HG02938 (cell line): ENCODE results near the gene TRABD2B.

Experiments
- ATAC-seq: cut with Tn5 transposase; IDR thresholded peaks from one replicate; pipeline ENCODE4 v1.9.1; 2021; ENCODE audit warnings: mild to moderate bottlenecking, moderate library complexity; ENCODE audit not compliant: unreplicated experiment

TRABD2B gene

GRCh38 chr1:47742890-47743760 is 254.1 kb downstream of the TRABD2B start:
- no peak for ATAC-seq

- ATAC-seq = no peak
Observed at GRCh38 chr1:47738560-47739182, 258.5 kb downstream of the TRABD2B start.

DNA sequence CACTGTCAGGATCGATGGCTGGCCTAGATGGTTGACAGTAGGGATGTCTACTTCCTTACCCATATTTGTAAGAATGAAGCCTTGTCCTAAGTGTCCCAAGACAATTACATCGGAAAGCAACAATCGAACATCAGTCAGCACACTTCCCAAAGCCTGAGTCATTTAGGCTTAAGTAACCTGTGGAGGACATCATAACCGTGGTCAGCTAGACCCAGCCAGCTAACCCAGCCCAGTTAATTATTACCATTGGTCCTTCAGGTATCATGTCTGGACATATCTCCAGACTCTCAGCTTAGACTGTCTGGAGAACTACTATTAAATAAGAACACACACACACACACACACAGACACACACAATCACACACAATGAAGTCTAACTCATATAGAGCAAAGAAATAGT is 264.7 kb downstream of the TRABD2B start:
- ATAC-seq = no peak

DNA sequence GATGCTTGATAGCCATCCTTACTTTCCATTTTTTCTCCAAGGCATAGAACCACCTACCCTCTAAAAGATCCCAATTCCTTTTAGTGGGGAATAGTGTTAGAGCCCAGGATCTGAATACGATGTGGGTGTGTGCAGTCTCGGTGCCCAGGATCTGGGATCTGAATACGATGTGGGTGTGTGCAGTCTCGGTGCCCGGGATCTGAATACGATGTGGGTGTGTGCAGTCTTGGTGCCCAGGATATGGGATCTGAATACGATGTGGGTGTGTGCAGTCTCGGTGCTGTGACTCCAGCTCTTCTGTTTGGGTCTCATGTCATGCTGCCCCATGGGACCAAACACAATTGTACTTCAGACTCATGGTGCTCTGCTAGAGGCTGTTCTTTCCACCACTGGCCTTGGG is 265.5 kb downstream of the TRABD2B start:
- ATAC-seq = no peak

DNA sequence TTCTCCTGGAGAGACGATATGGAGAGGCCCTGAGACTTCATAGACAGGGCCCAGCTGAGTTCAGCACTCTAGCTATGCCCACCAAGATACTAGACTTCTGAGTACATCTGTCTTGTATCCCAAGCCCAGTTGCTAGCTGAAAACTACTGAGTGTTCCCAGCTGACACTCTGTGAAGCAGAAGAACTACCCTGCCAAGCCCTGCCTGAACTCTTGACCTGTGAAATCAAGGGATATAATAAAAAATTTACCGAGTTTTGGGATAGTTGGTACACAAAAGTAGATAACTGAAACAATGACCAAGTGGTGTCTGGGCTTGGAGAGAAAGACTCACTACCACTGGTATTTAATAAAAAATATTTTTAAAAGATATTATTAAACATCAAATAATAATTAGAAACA is 267.5 kb downstream of the TRABD2B start:
- ATAC-seq = no peak

DNA sequence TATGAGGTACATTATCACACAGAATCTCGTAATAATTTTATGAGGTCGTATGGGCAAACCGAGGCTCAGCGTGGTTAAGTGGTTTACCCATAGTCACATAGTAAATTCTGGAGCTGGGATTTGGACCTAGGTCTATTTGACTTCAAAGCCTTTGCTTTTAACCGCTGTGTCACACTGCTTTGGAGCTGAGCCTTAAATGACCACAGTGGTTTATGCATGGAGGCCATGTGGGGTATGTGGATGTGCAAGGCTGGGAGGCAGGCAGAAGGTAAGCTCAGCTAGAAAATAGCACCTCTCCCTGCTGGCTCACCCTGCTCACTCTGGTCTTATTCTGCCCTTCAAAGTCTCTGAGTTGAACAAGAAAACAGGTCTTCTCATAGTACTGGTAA is 269.5 kb downstream of the TRABD2B start:
- ATAC-seq = no peak

- no peak for ATAC-seq
Observed at GRCh38 chr1:47727051-47727696, 270.0 kb downstream of the TRABD2B start.

DNA sequence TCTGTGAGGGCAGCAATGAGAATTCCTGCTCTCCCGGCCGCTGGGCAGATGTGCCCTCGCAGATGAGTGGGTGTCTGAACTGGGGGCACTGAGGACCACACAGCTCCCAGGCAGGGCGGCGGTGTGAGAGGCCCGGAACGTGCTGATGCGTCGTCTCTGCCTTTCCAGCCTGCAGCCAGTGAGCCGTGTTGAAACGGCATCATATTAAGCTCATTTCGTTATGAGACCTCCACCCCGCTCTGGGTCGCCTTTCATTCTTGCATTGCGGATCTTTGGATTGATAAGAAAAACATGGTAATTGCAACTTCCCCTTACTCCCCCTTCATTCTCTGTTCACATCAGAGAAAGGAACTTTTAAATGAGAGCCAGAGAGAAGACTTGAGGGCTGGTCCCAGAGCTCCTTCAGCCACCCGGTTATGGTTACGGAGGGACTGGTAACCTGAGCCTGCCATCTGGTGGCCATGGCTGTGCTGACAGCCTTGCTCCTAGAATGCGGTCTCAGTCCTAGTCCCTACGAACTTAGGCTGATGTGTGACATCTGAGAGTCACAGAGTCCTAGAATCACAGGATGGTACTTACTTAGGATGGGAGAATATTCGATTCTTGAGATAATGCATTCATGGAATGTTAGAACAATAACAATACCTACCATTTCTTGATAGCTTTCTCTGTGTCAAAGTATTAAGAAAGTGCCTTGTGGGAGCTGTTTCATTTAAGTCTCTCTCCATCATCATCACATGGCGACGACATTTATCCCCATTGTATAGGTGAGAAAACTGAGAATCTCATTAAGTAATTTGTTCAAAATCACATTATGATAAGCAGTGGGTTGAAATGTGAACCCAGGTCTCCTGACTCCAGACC is 271.0 kb downstream of the TRABD2B start:
- ATAC-seq = peak; percentile 91

DNA sequence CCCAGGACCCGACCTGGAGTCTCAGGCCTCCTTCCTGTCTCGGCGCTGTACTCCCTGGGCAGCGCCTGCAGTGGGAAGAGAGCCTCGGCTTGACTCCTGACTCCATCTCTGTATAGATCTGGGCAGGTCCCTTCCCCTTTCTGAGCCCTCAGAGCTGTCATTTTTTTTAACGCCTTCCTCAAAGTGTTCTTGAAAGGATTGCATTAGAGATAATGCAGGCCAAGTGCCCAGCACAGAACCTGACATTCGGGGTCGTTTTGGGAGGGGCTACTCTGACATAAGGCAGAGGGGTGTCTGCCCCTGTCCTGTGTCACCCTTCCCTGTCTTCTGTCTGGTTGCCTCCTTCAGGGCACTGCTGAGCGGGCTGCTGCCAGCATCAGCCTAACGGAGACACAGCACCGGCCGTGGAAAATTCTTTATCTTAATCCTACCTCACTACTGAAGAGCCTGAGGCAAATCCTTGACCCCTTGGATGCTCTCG is 271.6 kb downstream of the TRABD2B start:
- ATAC-seq = no peak

DNA sequence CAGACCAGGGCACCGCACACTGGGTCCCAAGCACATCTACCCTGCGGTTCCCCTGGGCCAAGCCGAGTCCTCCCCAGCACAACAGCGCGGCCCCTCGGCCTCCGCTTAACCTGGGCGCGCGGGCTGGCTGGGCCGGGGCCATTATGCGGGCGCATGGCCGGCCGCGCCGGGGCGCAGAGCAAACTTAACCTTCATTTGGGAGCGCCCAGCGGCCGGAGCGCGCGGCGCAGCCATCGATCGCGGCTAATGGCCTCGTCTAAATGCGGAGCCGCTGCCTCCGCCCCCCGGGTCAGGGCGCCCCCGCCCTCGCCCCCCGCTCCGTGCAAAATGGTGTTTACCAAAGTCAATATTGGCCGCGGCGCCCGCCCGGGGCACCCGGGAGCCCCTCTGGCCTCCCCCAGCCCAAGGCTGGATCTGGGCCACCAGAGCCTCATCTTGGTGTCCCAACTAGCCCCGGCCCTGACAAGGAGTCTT is 272.1 kb downstream of the TRABD2B start:
- ATAC-seq = no peak

DNA sequence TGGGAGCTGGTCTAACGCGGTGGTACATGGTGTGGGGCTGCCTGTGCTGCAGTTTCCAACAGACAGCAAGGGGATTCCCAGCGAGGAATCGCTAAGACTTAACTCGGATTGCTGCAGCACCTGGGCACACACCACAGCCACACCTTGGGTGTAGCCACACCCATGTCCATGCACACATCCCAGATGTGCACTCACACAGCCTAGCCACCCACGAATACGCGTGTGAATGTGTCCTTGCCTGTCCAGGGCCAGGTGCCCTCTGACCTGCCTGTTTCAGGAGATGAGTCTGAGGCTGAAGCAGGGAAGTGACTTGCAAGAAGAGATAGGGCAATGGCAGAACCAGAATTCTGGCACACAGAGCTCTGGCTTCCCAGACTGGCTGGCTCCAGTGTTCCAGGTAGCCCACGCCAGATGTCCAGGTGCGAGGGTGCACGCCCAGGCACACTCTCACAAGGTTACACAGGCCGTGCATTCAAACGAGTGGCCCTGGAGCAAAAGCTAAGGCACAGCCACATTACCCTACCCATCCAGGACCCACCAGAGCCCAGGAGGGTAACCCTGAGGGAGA is 272.7 kb downstream of the TRABD2B start:
- no peak for ATAC-seq

DNA sequence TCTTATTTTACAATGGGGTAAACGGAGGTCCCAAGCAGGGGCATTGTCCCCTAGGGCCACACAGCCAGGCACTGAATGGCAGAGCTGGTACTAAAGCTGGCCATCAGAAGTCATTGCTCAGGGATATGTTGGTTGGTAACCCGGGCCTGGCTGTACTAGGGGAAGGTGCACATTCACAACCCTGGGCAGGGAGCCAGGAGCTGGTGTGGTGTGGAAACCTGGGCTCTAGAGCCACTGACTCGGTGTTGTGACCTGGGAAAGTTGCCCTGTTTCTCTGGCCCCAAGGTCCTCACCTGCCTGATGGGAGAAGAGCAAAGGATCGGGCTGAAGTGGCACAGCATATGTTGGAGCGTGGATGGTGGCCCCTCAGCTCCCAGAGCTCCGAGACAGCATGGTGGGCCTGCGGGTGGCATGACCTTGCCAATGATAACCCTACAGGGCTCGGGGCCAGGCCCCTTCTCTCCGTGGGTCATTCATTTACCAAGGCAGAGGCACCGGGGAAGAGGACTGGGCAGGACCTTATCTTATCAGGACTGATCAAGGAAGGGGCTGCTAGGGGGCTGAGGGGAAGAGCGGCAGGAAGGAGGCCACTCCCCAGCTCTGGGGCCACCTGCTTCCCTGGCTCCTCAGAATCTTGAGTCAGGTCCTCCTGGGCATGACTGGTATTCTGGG is 274.1 kb downstream of the TRABD2B start:
- ATAC-seq = no peak

DNA sequence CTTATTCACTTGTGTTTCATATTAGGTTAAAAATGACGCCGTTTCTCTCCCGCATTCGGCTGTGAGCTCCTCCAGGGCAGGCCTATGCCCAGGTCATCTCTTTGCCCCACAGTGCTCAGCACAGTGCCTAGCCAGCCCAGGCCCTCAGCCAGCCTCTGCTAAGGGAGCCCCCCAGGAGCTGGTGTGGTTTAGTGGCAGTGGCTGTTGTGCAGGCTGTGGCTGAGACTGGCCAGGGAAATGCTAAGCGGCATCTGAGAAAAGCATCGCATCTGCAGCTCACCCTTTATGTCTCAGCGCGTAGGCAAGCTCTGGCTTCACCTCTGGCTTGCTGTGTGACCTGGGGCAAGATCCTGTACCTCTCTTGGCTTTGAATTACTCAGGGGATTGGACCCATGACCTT is 275.1 kb downstream of the TRABD2B start:
- no peak for ATAC-seq

DNA sequence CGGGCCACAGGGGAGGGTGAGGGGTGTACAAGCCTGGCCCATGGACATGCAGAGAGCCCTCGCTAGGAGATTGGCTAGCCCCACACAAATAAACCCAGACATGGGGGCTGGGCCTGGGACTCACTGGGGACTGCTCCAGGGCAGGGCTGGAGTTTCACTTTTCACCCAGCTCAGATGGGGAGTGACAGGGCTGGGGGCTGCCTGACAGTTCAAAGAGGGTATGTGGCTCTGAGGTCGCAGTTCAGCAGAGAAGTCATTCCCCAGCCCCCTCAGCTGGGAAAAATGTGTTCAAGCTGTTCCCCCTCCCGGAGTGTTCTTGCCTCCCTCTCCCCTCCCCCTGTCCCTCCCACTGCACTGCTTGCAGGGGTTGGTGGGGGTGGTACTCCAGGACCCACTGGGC is 277.1 kb downstream of the TRABD2B start:
- ATAC-seq = no peak

- ATAC-seq = no peak
Observed at GRCh38 chr1:47717341-47717740, 279.8 kb downstream of the TRABD2B start.

DNA sequence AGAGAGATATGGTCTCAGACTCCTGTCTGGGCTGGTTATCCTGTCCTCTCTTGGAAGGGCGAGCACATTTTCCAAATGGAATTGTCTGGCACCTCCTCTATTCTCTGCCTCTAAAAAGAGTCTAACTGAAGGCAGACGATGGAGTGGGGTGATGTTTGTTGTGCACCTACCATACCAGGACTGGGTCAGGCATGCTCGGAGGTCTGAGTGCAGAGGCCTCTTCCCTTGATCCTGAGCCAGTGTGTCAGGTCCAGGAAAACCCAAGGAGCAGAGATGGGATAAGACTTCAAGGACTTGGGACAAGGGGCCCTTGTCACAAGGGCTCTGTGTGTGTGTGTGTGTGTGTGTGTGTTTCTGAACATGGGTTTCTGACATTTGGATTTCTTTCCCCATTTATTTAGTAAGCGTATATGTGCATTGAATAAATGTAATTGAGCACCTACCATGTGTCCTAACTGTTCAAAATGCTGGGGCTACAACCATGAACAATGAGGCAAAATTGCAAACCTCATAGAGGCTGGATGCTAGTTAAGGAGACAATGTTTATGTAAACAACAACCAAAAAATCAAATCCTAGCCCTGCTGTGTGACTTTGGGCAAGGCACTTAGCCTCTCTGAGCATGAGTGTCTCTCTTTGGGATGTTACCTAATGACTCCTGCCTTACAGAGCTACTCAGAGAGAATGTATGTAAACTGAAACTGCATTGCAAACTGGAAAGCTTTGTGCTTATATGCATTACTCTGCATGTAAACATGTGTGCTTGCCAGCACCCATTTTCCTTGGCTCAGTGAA is 283.0 kb downstream of the TRABD2B start:
- no peak for ATAC-seq

DNA sequence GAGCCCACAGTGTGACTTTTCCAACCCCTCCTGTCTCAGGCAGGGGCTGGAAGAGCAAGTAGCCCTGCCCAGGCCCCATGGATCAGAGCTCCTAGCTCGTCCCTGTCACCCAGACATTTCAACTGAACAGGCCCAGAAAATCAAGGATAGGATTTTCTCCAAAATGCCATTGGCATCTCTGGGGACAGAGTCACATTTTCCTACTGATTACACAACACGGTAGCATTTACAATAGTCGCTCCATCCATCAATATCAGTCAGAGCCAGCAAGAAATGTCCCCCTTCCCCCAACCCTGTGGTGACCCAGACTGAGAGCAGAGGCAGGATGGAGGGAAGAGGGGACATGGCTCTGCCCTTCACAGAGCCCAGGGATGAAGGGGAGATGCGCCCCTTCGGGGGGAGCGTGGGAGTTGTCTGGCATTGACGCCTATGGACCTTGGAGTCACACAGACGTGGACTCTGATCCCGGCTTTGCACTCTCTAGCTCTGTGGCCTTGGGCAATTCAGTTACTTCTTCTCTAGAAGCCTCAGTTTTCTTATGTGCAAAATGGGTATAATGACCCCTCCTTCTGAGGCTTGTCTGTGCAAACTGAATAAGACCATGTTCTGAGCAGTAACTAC is 283.7 kb downstream of the TRABD2B start:
- no peak for ATAC-seq

DNA sequence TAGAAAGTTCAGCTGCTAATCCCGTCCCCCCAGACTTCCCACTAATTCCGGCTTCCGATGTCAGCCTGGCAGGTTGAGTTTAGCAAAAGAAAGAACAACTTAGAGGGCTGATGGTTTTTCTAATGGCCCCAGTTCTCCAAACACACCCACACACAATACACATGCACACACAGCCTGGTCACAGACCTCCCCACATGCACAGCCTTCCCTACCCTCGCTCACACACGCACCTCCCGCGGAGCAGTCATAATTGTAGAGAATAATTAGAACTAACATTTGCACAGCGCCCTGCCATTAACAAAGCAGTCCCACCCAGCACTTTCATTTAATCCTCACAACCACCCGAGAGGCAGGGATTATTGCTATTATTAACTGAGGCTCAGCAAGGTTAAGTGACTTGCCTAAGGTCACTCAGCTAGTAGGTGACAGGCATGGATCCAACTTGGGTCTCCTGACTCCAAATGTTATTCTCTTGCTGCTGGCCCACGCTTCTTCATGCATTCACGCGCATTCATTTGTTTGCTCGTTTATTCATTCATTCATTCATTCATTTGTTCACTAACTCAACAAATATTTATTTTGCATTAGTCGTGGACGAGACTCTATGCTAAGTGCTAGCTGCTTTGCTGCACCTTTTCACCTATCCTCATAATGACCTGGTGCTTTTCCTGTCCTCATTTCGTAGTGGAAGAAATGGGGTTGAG is 284.4 kb downstream of the TRABD2B start:
- no peak for ATAC-seq
